Measurements from ENCODE around the gene DAPK2. TPM values are rescaled to one million over a fixed set of nuclear protein-coding genes. Genes with fewer than 3 reads are reported as not detected.

DAPK2 gene
- total RNA-seq, 1 experiment from 2014 or later: 2.3 TPM

DNA sequence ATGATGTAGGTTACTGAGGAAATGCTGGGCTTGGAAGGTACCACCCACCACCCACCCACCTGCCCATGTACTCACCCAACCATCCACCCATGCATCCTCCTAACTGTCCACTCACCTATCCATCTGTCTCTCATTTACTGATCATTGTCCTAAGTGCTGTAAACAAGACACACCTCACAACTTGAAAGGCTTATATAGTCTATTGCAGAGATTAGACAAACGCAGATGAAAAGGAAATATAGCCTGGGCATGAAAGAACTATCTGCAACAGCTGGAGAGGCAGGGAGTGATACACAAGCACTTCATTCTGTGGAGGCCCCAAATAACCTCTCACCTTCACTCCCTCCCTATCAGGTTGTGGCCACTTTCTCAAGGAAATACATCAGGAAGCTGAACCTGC lies 54.0 kb downstream of the DAPK2 start (continued):
- TF ChIP-seq, protein P1, sequence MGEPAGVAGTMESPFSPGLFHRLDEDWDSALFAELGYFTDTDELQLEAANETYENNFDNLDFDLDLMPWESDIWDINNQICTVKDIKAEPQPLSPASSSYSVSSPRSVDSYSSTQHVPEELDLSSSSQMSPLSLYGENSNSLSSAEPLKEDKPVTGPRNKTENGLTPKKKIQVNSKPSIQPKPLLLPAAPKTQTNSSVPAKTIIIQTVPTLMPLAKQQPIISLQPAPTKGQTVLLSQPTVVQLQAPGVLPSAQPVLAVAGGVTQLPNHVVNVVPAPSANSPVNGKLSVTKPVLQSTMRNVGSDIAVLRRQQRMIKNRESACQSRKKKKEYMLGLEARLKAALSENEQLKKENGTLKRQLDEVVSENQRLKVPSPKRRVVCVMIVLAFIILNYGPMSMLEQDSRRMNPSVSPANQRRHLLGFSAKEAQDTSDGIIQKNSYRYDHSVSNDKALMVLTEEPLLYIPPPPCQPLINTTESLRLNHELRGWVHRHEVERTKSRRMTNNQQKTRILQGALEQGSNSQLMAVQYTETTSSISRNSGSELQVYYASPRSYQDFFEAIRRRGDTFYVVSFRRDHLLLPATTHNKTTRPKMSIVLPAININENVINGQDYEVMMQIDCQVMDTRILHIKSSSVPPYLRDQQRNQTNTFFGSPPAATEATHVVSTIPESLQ (CRISPR knock-in tag; IDR thresholded peaks at IDR 0.05): no peak
- no peak for TF ChIP-seq FOXJ3 (CRISPR knock-in tag; IDR thresholded peaks at IDR 0.05; ENCODE audit: borderline replicate concordance)
- no peak for TF ChIP-seq ZNF416 (CRISPR knock-in tag; IDR thresholded peaks at IDR 0.05)
- TF ChIP-seq, protein P2, sequence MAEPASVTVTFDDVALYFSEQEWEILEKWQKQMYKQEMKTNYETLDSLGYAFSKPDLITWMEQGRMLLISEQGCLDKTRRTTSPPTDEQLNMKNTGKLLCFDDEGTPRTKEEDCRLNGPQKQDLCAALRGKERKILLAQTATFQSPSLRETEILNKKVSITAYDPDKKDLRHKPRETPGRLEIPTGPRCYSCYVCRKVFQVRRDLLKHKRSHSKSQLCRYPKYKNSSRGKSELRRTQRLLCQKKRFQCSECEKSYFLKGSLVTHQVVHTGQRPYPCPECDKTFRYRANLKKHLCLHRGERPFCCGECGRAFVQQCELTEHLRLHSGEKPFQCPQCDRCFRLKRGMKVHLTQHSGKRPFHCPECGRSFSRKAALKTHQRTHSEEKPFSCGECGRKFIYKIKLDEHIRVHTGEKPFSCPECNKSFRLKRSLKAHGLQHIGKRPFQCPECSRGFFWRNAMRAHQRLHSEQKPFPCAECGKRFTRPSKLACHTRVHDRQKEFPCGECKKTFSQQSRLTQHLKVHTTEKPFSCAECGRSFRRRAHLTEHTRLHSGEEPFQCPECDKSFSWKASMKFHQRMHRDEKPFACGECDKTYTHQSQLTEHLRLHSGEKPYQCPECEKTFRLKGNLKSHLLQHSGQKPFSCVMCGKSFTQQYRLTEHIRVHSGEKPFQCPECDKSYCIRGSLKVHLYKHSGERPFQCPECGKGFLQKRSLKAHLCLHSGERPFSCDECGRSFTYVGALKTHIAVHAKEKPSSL (CRISPR knock-in tag; conservative IDR thresholded peaks at IDR 0.05): no peak
- TF ChIP-seq, protein P3, sequence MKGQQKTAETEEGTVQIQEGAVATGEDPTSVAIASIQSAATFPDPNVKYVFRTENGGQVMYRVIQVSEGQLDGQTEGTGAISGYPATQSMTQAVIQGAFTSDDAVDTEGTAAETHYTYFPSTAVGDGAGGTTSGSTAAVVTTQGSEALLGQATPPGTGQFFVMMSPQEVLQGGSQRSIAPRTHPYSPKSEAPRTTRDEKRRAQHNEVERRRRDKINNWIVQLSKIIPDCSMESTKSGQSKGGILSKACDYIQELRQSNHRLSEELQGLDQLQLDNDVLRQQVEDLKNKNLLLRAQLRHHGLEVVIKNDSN (CRISPR knock-in tag; IDR thresholded peaks at IDR 0.05): no peak
- TF ChIP-seq, protein P4, sequence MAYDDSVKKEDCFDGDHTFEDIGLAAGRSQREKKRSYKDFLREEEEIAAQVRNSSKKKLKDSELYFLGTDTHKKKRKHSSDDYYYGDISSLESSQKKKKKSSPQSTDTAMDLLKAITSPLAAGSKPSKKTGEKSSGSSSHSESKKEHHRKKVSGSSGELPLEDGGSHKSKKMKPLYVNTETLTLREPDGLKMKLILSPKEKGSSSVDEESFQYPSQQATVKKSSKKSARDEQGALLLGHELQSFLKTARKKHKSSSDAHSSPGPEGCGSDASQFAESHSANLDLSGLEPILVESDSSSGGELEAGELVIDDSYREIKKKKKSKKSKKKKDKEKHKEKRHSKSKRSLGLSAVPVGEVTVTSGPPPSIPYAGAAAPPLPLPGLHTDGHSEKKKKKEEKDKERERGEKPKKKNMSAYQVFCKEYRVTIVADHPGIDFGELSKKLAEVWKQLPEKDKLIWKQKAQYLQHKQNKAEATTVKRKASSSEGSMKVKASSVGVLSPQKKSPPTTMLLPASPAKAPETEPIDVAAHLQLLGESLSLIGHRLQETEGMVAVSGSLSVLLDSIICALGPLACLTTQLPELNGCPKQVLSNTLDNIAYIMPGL (CRISPR knock-in tag; IDR thresholded peaks at IDR 0.05): no peak
- no peak for TF ChIP-seq NFATC4 (CRISPR knock-in tag; IDR thresholded peaks at IDR 0.05)
- TF ChIP-seq, protein P5, sequence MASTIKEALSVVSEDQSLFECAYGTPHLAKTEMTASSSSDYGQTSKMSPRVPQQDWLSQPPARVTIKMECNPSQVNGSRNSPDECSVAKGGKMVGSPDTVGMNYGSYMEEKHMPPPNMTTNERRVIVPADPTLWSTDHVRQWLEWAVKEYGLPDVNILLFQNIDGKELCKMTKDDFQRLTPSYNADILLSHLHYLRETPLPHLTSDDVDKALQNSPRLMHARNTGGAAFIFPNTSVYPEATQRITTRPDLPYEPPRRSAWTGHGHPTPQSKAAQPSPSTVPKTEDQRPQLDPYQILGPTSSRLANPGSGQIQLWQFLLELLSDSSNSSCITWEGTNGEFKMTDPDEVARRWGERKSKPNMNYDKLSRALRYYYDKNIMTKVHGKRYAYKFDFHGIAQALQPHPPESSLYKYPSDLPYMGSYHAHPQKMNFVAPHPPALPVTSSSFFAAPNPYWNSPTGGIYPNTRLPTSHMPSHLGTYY (CRISPR knock-in tag; IDR thresholded peaks at IDR 0.05): no peak
- TF ChIP-seq, protein P6, sequence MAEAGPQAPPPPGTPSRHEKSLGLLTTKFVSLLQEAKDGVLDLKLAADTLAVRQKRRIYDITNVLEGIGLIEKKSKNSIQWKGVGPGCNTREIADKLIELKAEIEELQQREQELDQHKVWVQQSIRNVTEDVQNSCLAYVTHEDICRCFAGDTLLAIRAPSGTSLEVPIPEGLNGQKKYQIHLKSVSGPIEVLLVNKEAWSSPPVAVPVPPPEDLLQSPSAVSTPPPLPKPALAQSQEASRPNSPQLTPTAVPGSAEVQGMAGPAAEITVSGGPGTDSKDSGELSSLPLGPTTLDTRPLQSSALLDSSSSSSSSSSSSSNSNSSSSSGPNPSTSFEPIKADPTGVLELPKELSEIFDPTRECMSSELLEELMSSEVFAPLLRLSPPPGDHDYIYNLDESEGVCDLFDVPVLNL (CRISPR knock-in tag; IDR thresholded peaks at IDR 0.05; ENCODE audit: borderline replicate concordance, low read depth): no peak
- TF ChIP-seq ETV6 (CRISPR knock-in tag; IDR thresholded peaks at IDR 0.05): no peak

DNA sequence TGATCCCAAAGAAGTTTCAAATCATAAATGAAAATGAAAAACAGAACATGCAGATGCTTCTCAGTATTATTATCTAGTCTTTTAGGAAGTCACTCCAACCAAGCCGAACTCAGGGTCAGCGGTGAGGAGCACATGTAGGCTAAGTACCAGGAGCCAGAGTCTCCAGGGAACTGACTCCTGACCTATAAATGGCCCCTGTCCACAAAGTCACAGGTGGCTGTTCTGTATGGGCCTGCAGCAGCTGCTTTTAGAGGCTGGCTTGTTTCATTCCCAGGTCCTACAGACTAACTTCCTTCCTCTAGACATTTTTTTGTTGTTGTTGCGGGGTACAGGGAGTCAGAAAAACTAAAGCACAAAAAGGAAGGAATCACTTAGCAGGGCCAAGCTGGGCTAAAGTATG lies 54.6 kb downstream of the DAPK2 start:
- CTCF ChIA-PET: interaction anchor here (1.1 to 2.1 kb wide), 2 partner anchors 9 to 47 kb away, joined by 4 to 9 read pairs; no protein-coding TSS in a partner anchor
- Mint-ChIP-seq H3K27me3 (ENCODE audit: low read depth) (no peaks in the 10 kb centered on the region), H3K4me1 (no peaks in the 10 kb centered on the region), H3K27ac (no peak overlapping the region; the same call in 1 of the 2 replicates), H3K9me3 (no peaks in the 10 kb centered on the region), H3K36me3 (no peaks in the 10 kb centered on the region), H3K4me3 (no peak overlapping the region)
- POLR2A ChIA-PET: no interaction called here
- ATAC-seq (no peak), DNase-seq (ENCODE audit: low spot score) (no peak)
- TF ChIP-seq, protein P7, sequence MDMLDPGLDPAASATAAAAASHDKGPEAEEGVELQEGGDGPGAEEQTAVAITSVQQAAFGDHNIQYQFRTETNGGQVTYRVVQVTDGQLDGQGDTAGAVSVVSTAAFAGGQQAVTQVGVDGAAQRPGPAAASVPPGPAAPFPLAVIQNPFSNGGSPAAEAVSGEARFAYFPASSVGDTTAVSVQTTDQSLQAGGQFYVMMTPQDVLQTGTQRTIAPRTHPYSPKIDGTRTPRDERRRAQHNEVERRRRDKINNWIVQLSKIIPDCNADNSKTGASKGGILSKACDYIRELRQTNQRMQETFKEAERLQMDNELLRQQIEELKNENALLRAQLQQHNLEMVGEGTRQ (CRISPR knock-in tag; IDR thresholded peaks at IDR 0.05): no peak
- no peak for TF ChIP-seq SP1 (CRISPR knock-in tag; conservative IDR thresholded peaks at IDR 0.05)
- TF ChIP-seq NFATC4 (CRISPR knock-in tag; IDR thresholded peaks at IDR 0.05): no peak
- TF ChIP-seq, protein P8, sequence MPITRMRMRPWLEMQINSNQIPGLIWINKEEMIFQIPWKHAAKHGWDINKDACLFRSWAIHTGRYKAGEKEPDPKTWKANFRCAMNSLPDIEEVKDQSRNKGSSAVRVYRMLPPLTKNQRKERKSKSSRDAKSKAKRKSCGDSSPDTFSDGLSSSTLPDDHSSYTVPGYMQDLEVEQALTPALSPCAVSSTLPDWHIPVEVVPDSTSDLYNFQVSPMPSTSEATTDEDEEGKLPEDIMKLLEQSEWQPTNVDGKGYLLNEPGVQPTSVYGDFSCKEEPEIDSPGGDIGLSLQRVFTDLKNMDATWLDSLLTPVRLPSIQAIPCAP (CRISPR knock-in tag; IDR thresholded peaks at IDR 0.05): no peak
- TF ChIP-seq, protein P9, sequence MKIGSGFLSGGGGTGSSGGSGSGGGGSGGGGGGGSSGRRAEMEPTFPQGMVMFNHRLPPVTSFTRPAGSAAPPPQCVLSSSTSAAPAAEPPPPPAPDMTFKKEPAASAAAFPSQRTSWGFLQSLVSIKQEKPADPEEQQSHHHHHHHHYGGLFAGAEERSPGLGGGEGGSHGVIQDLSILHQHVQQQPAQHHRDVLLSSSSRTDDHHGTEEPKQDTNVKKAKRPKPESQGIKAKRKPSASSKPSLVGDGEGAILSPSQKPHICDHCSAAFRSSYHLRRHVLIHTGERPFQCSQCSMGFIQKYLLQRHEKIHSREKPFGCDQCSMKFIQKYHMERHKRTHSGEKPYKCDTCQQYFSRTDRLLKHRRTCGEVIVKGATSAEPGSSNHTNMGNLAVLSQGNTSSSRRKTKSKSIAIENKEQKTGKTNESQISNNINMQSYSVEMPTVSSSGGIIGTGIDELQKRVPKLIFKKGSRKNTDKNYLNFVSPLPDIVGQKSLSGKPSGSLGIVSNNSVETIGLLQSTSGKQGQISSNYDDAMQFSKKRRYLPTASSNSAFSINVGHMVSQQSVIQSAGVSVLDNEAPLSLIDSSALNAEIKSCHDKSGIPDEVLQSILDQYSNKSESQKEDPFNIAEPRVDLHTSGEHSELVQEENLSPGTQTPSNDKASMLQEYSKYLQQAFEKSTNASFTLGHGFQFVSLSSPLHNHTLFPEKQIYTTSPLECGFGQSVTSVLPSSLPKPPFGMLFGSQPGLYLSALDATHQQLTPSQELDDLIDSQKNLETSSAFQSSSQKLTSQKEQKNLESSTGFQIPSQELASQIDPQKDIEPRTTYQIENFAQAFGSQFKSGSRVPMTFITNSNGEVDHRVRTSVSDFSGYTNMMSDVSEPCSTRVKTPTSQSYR (CRISPR knock-in tag; IDR thresholded peaks at IDR 0.05): no peak
- TF ChIP-seq, protein P10, sequence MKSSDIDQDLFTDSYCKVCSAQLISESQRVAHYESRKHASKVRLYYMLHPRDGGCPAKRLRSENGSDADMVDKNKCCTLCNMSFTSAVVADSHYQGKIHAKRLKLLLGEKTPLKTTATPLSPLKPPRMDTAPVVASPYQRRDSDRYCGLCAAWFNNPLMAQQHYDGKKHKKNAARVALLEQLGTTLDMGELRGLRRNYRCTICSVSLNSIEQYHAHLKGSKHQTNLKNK (CRISPR knock-in tag; IDR thresholded peaks at IDR 0.05): no peak
- TF ChIP-seq, protein P11, sequence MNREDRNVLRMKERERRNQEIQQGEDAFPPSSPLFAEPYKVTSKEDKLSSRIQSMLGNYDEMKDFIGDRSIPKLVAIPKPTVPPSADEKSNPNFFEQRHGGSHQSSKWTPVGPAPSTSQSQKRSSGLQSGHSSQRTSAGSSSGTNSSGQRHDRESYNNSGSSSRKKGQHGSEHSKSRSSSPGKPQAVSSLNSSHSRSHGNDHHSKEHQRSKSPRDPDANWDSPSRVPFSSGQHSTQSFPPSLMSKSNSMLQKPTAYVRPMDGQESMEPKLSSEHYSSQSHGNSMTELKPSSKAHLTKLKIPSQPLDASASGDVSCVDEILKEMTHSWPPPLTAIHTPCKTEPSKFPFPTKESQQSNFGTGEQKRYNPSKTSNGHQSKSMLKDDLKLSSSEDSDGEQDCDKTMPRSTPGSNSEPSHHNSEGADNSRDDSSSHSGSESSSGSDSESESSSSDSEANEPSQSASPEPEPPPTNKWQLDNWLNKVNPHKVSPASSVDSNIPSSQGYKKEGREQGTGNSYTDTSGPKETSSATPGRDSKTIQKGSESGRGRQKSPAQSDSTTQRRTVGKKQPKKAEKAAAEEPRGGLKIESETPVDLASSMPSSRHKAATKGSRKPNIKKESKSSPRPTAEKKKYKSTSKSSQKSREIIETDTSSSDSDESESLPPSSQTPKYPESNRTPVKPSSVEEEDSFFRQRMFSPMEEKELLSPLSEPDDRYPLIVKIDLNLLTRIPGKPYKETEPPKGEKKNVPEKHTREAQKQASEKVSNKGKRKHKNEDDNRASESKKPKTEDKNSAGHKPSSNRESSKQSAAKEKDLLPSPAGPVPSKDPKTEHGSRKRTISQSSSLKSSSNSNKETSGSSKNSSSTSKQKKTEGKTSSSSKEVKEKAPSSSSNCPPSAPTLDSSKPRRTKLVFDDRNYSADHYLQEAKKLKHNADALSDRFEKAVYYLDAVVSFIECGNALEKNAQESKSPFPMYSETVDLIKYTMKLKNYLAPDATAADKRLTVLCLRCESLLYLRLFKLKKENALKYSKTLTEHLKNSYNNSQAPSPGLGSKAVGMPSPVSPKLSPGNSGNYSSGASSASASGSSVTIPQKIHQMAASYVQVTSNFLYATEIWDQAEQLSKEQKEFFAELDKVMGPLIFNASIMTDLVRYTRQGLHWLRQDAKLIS (CRISPR knock-in tag; IDR thresholded peaks at IDR 0.05; ENCODE audit: borderline replicate concordance): no peak
- TF ChIP-seq ZNF671 (CRISPR knock-in tag; IDR thresholded peaks at IDR 0.05): no peak

Data from WTC11 (cell line).